ENCODE data around the gene MAPK10.

MAPK10 gene

DNA sequence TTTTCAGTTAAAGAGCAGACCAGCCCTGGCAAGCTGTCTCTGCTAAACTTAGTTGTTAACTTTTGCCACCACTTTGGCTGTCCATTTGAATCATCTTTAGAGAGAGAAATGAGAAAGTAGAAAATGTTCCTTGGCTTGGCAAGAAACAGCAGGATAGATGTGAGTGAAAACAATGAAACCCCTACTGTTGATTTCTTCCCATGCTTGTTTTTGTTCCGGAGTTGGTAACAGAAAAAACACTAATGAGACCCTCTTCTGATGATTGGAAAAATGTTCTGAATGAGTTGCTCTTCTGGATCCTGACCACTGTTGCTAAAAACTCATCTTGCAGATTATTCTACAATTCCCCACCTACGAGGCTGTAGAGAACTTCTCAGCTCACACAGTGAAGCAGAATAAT, 203.3 kb downstream of the MAPK10 start:
- TF ChIP-seq, protein P1, sequence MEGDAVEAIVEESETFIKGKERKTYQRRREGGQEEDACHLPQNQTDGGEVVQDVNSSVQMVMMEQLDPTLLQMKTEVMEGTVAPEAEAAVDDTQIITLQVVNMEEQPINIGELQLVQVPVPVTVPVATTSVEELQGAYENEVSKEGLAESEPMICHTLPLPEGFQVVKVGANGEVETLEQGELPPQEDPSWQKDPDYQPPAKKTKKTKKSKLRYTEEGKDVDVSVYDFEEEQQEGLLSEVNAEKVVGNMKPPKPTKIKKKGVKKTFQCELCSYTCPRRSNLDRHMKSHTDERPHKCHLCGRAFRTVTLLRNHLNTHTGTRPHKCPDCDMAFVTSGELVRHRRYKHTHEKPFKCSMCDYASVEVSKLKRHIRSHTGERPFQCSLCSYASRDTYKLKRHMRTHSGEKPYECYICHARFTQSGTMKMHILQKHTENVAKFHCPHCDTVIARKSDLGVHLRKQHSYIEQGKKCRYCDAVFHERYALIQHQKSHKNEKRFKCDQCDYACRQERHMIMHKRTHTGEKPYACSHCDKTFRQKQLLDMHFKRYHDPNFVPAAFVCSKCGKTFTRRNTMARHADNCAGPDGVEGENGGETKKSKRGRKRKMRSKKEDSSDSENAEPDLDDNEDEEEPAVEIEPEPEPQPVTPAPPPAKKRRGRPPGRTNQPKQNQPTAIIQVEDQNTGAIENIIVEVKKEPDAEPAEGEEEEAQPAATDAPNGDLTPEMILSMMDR (IDR thresholded peaks at IDR 0.05), result no peak
- Histone ChIP-seq H3K4me3 (ENCODE audit: low read depth, low read length) (no peak overlapping the region), H3K4me2 (ENCODE audit: low read length) (no peak overlapping the region)

DNA sequence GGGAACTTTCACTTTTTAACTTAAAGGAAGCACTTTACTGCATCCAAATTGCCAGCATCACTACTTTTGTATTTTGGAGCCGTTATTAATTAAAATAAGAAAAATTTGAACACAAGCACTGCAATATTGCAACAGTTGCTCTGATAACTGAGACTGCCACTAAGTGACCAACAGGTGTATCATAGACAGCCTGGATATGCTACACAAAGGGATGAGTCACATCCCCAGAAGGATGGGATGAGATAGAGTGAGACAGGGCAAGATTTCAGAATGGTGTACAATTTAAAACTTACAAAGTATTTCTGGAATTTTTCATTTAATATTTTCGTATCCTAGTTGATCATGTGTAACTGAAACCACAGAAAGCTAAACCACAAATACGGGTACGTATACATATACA, 204.1 kb downstream of the MAPK10 start:
- no peaks in the 10 kb centered on the region for H3K9me3 ChIP-seq (ENCODE audit: control insufficient read depth, low read length)
- no peaks in the 10 kb centered on the region for H3K27me3 ChIP-seq (ENCODE audit: control insufficient read depth, insufficient read depth, low read length)
- H3K36me3 ChIP-seq (ENCODE audit: control insufficient read depth, insufficient read depth, low read length), result no peaks in the 10 kb centered on the region
- no peak overlapping the region for H3K4me2 ChIP-seq (ENCODE audit: low read length)
- no peak overlapping the region for H3K27ac ChIP-seq
- no peak overlapping the region for H3K9ac ChIP-seq
- no peaks in the 10 kb centered on the region for H3K4me1 ChIP-seq
- no peak overlapping the region for H3K4me3 ChIP-seq (ENCODE audit: low read depth, low read length)
- H3K79me2 ChIP-seq, result no peaks in the 10 kb centered on the region
- TF ChIP-seq, protein P1 (IDR thresholded peaks at IDR 0.05), result no peak
- H2AFZ ChIP-seq, result no peak overlapping the region

More for the DNA sequence above, 203.3 kb downstream of the MAPK10 start:
- H3K27me3 ChIP-seq (ENCODE audit: control insufficient read depth, insufficient read depth, low read length), result no peaks in the 10 kb centered on the region
- H3K36me3 ChIP-seq (ENCODE audit: control insufficient read depth, insufficient read depth, low read length), result no peaks in the 10 kb centered on the region
- no peak overlapping the region for H3K9ac ChIP-seq
- no peaks in the 10 kb centered on the region for H3K4me1 ChIP-seq
- no peak overlapping the region for H2AFZ ChIP-seq
- no peaks in the 10 kb centered on the region for H3K79me2 ChIP-seq
- H3K9me3 ChIP-seq (ENCODE audit: control insufficient read depth, low read length), result no peaks in the 10 kb centered on the region
- H3K27ac ChIP-seq, result no peak overlapping the region

DNA sequence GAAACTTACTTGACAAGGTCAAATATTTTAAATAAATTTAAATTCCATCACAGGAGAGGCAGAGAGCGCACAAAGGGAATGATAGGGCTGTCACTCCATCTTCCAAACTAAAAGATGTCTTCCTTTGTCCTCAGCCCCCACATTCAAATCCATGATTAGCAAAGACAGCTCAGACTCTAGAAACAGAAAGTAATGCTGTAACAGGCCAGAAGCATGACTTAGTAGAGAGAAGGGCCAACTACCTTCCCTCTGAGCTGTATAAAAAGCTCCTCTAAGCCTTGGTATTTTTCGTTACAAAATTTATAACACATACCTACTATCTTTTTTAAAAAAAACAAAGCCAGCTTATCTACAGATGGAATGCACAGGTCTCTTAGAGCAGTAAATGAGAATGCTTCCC, 207.4 kb downstream of the MAPK10 start:
- H2AFZ ChIP-seq, result no peak overlapping the region
- H3K36me3 ChIP-seq (ENCODE audit: control insufficient read depth, insufficient read depth, low read length), result no peaks in the 10 kb centered on the region
- H3K4me1 ChIP-seq, result no peaks in the 10 kb centered on the region
- TF ChIP-seq, protein P1 (IDR thresholded peaks at IDR 0.05), result no peak
- no peaks in the 10 kb centered on the region for H3K27me3 ChIP-seq (ENCODE audit: control insufficient read depth, insufficient read depth, low read length)
- H3K4me3 ChIP-seq (ENCODE audit: low read depth, low read length), result no peak overlapping the region
- H3K9ac ChIP-seq, result no peak overlapping the region
- no peak overlapping the region for H3K4me2 ChIP-seq (ENCODE audit: low read length)
- H3K27ac ChIP-seq, result no peak overlapping the region
- H3K79me2 ChIP-seq, result no peaks in the 10 kb centered on the region
- no peaks in the 10 kb centered on the region for H3K9me3 ChIP-seq (ENCODE audit: control insufficient read depth, low read length)

DNA sequence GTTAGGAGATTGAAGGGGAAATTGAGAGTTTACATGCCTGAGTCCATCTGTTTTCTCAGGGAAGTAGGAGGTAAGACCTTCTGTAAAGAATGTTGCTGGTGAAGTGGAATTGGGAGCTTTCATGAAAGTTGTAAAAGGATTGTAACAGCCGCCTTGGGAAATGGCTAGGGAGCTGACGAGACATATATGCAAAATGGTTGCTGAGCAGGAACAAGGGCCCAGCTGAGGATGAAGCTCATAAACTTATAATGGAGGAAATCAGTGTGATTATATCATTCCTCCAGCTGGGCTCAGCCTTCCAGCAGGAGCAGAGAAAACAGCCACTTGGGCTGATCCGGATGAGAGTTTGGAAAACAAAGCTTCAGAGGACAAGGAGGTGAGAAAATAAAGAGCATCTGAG, 208.7 kb downstream of the MAPK10 start:
- H3K36me3 ChIP-seq (ENCODE audit: control insufficient read depth, insufficient read depth, low read length), result no peaks in the 10 kb centered on the region
- no peak overlapping the region for H3K4me2 ChIP-seq (ENCODE audit: low read length)
- TF ChIP-seq, protein P1 (IDR thresholded peaks at IDR 0.05), result no peak
- H2AFZ ChIP-seq, result no peak overlapping the region
- H3K79me2 ChIP-seq, result no peaks in the 10 kb centered on the region
- H3K9ac ChIP-seq, result no peak overlapping the region
- H3K4me3 ChIP-seq (ENCODE audit: low read depth, low read length), result no peak overlapping the region
- no peaks in the 10 kb centered on the region for H3K4me1 ChIP-seq
- H3K27me3 ChIP-seq (ENCODE audit: control insufficient read depth, insufficient read depth, low read length), result no peaks in the 10 kb centered on the region
- H3K27ac ChIP-seq, result no peak overlapping the region
- H3K9me3 ChIP-seq (ENCODE audit: control insufficient read depth, low read length), result no peaks in the 10 kb centered on the region

DNA sequence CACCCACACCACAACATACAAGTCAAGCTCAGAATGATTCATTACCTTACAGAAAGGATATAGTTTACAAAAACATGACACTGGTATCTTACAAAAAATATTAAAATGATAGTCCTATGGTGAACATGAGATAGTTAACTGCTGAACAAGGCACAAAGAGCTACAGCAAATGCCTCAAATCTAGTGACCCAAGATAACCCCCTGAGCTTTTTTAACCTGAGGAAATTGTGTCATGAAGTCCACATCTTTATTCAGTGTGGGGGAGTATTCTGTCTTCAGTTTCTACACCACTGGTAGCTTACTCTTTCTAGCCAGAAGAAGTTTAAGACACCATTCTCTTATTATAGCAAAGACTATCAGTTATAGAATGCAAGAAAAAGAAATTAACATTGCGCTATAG, 218.7 kb downstream of the MAPK10 start:
- Histone ChIP-seq H3K9ac (no peak overlapping the region), H2AFZ (no peak overlapping the region), H3K4me1 (no peaks in the 10 kb centered on the region), H3K4me2 (ENCODE audit: low read length) (no peak overlapping the region), H3K4me3 (ENCODE audit: low read depth, low read length) (no peak overlapping the region), H3K36me3 (ENCODE audit: control insufficient read depth, insufficient read depth, low read length) (peaks cover 2% of the 10 kb centered on the region), H3K9me3 (ENCODE audit: control insufficient read depth, low read length) (no peaks in the 10 kb centered on the region), H3K27ac (no peak overlapping the region), H3K79me2 (no peaks in the 10 kb centered on the region), H3K27me3 (ENCODE audit: control insufficient read depth, insufficient read depth, low read length) (no peaks in the 10 kb centered on the region)
- TF ChIP-seq, protein P1 (IDR thresholded peaks at IDR 0.05), result no peak
